ENCODE results near the gene C19orf44.

C19orf44 gene

GRCh38 chr19:16529466-16530144 is 33.4 kb downstream of the C19orf44 start:
- TF ChIP-seq, protein P1, sequence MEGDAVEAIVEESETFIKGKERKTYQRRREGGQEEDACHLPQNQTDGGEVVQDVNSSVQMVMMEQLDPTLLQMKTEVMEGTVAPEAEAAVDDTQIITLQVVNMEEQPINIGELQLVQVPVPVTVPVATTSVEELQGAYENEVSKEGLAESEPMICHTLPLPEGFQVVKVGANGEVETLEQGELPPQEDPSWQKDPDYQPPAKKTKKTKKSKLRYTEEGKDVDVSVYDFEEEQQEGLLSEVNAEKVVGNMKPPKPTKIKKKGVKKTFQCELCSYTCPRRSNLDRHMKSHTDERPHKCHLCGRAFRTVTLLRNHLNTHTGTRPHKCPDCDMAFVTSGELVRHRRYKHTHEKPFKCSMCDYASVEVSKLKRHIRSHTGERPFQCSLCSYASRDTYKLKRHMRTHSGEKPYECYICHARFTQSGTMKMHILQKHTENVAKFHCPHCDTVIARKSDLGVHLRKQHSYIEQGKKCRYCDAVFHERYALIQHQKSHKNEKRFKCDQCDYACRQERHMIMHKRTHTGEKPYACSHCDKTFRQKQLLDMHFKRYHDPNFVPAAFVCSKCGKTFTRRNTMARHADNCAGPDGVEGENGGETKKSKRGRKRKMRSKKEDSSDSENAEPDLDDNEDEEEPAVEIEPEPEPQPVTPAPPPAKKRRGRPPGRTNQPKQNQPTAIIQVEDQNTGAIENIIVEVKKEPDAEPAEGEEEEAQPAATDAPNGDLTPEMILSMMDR (conservative IDR thresholded peaks at IDR 0.05; ENCODE audit: control insufficient read depth, insufficient read depth, low read depth, low read length) = no peak
- H3K4me3 ChIP-seq (ENCODE audit: control insufficient read depth, low read depth, low read length) = no peak overlapping the region
- DNase-seq (ENCODE audit: low read depth) = no peak

GRCh38 chr19:16530540-16531379 is 34.6 kb downstream of the C19orf44 start:
- no peak overlapping the region for H3K4me3 ChIP-seq (ENCODE audit: control insufficient read depth, low read depth, low read length)
- TF ChIP-seq, protein P1 (conservative IDR thresholded peaks at IDR 0.05; ENCODE audit: control insufficient read depth, insufficient read depth, low read depth, low read length) = no peak
- DNase-seq (ENCODE audit: low read depth) = no peak

GRCh38 chr19:16531380-16531669 is 35.1 kb downstream of the C19orf44 start:
- no peak overlapping the region for H3K4me3 ChIP-seq (ENCODE audit: control insufficient read depth, low read depth, low read length)
- no peak for DNase-seq (ENCODE audit: low read depth)
- TF ChIP-seq, protein P1 (conservative IDR thresholded peaks at IDR 0.05; ENCODE audit: control insufficient read depth, insufficient read depth, low read depth, low read length) = no peak

DNA sequence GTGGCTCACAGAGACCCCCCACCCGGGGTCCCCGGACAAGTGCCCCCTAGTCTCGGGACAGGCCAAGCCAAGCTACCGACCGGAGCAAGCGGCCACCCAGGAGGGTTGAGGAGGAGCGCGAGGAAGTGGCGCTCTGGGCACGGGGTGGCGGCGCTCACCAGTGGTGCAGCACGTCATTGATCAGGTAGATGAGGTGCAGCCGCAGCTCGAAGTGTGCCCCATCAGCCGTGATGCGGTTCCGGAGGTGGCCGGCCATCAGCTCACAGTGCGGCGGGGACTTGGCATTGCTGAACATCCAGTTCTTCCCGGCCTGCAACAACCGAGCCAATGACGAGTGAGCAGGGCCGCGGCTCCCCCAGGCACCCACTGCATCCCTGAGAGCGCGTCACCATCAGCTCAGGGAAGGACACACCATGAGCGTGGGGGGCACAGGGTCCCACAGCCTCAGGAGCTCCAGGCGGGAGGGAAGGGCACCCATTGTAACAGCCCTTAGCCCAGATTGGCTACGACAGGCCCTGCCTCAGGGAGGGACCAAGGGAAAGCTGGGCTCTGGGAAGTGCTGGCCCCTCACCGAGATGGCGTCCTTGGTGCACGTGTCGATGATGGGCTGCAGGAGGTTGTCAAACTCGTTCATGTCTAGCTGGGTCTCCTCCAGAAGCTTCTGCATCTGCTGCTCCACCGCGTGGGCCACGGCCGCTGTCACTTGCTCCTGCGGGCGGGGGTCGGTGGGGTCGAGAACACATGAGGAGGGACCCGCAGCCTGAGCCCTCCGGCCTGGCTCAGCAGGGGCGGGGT is 36.4 kb downstream of the C19orf44 start:
- no peak overlapping the region for H3K4me3 ChIP-seq (ENCODE audit: control insufficient read depth, low read depth, low read length)
- no peak for DNase-seq (ENCODE audit: low read depth)
- TF ChIP-seq, protein P1 (conservative IDR thresholded peaks at IDR 0.05; ENCODE audit: control insufficient read depth, insufficient read depth, low read depth, low read length) = no peak

- no peak for DNase-seq (ENCODE audit: low read depth)
- H3K4me3 ChIP-seq (ENCODE audit: control insufficient read depth, low read depth, low read length) = no peak overlapping the region
- TF ChIP-seq, protein P1 (conservative IDR thresholded peaks at IDR 0.05; ENCODE audit: control insufficient read depth, insufficient read depth, low read depth, low read length) = no peak
These were observed 39.2 kb downstream of the C19orf44 start for GRCh38 chr19:16535381-16535780.

- TF ChIP-seq, protein P1 (conservative IDR thresholded peaks at IDR 0.05; ENCODE audit: control insufficient read depth, insufficient read depth, low read depth, low read length) = no peak
- no peak for DNase-seq (ENCODE audit: low read depth)
- H3K4me3 ChIP-seq (ENCODE audit: control insufficient read depth, low read depth, low read length) = no peak overlapping the region
These were observed 39.9 kb downstream of the C19orf44 start for GRCh38 chr19:16536130-16536529.
